ENCODE data around the gene ANTXR2. TPM values are rescaled to one million over a fixed set of nuclear protein-coding genes. Genes with fewer than 3 reads are reported as not detected.
A peak's percentile ranks its signal among the peaks of the same experiment; 100 is the strongest.
"Not testable (repeated sequence)": the region's sequence is repeated elsewhere in the genome, so short reads cannot be mapped to it uniquely, and the experiment has no call there.

Gene ANTXR2
- total RNA-seq (2014; rRNA removed; shearing (Covaris generic)) (not detected in 2 replicates), total RNA-seq (2022) (not detected in 2 replicates), Bru-seq, nascent RNA (percentile 9 among the genes with signal in this experiment), BruChase-seq, experiment 1, labeled RNA remaining after a 6-hour chase (percentile 8 among the genes with signal in this experiment), BruChase-seq, experiment 2, labeled RNA remaining after a 2-hour chase (percentile 9 among the genes with signal in this experiment)
- long read RNA-seq, result 0 reads

GRCh38 chr4:80072744-80073472 lies at the start of gene ANTXR2:
TSS of gene ANTXR2 (minus strand) at chr4:80073229. CDS start at chr4:80072560, 669 bp downstream.
- peak within 1 kb of the TSS; percentile 55 for H2AFZ ChIP-seq (ENCODE audit: low read length)
- no peak for DNase-seq (ENCODE audit: low spot score)
- H3K9me2 ChIP-seq (ENCODE audit: insufficient read depth, low read length), result no peaks in the 10 kb centered on the region
- no peaks in the 10 kb centered on the region for H3K79me2 ChIP-seq (ENCODE audit: insufficient read depth, low read depth, low read length)
- intact Hi-C loops (cut with micrococcal nuclease; ENCODE audit: unreplicated experiment), result no loop called here
- H4K20me1 ChIP-seq (ENCODE audit: insufficient read depth, low read length), result no peaks in the 10 kb centered on the region
- no peaks in the 10 kb centered on the region for H3K36me3 ChIP-seq (ENCODE audit: insufficient read depth, low read length)
- no peak within 1 kb of the TSS for H3K4me3 ChIP-seq (ENCODE audit: low read depth, low read length, poor library complexity, severe bottlenecking)
- ChIA-PET CTCF (ENCODE audit: unreplicated experiment) (no interaction called here), POLR2A (interaction anchor here (0.7 kb wide), 1 partner anchor 37 kb away, joined by 6 read pairs; no protein-coding TSS in a partner anchor)
- H3K27ac ChIP-seq (ENCODE audit: low read depth, low read length, poor library complexity, severe bottlenecking), result no peak within 1 kb of the TSS
- BruUV-seq (replicated peaks), result no TSS peak
- TF ChIP-seq CTCF (conservative IDR thresholded peaks at IDR 0.05; ENCODE audit: low read length) (no peak), EZH2phosphoT487 (IDR thresholded peaks at IDR 0.05; ENCODE audit: borderline replicate concordance, low read depth, low read length) (no peak)
- H3K4me1 ChIP-seq (ENCODE audit: insufficient read depth, low read length, poor library complexity, severe bottlenecking), result peaks cover 5% of the 10 kb centered on the region
- no peaks in the 10 kb centered on the region for H3K9me3 ChIP-seq (ENCODE audit: low read length)
- peak within 1 kb of the TSS; percentile 28; the same call in 1 of the 2 replicates for H3K4me2 ChIP-seq (ENCODE audit: low read length)

- intact Hi-C loops (cut with micrococcal nuclease; ENCODE audit: unreplicated experiment); H3K9me3 ChIP-seq (ENCODE audit: low read length); CTCF ChIA-PET (ENCODE audit: unreplicated experiment); H3K4me3 ChIP-seq (ENCODE audit: low read depth, low read length, poor library complexity, severe bottlenecking); H3K36me3 ChIP-seq (ENCODE audit: insufficient read depth, low read length); H4K20me1 ChIP-seq (ENCODE audit: insufficient read depth, low read length); H3K9me2 ChIP-seq (ENCODE audit: insufficient read depth, low read length); H3K79me2 ChIP-seq (ENCODE audit: insufficient read depth, low read depth, low read length); BruUV-seq (replicated peaks); H3K4me2 ChIP-seq (ENCODE audit: low read length); DNase-seq (ENCODE audit: low spot score); H3K27ac ChIP-seq (ENCODE audit: low read depth, low read length, poor library complexity, severe bottlenecking); H3K4me1 ChIP-seq (ENCODE audit: insufficient read depth, low read length, poor library complexity, severe bottlenecking); H2AFZ ChIP-seq (ENCODE audit: low read length): not testable (repeated sequence)
- POLR2A ChIA-PET, result interaction anchor here (0.7 kb wide), 2 partner anchors 30 to 1277 kb away, joined by 4 to 5 read pairs; no protein-coding TSS in a partner anchor
Observed at GRCh38 chr4:80121815-80122214, 48.8 kb upstream of the ANTXR2 start.

- DNase-seq (ENCODE audit: low spot score); H3K4me2 ChIP-seq (ENCODE audit: low read length); H3K4me1 ChIP-seq (ENCODE audit: insufficient read depth, low read length, poor library complexity, severe bottlenecking); CTCF ChIA-PET (ENCODE audit: unreplicated experiment); intact Hi-C loops (cut with micrococcal nuclease; ENCODE audit: unreplicated experiment); H3K9me3 ChIP-seq (ENCODE audit: low read length); H3K36me3 ChIP-seq (ENCODE audit: insufficient read depth, low read length); POLR2A ChIA-PET; H3K4me3 ChIP-seq (ENCODE audit: low read depth, low read length, poor library complexity, severe bottlenecking); H4K20me1 ChIP-seq (ENCODE audit: insufficient read depth, low read length); H3K79me2 ChIP-seq (ENCODE audit: insufficient read depth, low read depth, low read length); H3K27ac ChIP-seq (ENCODE audit: low read depth, low read length, poor library complexity, severe bottlenecking); BruUV-seq (replicated peaks); H3K9me2 ChIP-seq (ENCODE audit: insufficient read depth, low read length); H2AFZ ChIP-seq (ENCODE audit: low read length): not testable (repeated sequence)
Observed at GRCh38 chr4:80119620-80120019, 46.6 kb upstream of the ANTXR2 start.
